Lower lobe of right lung (tissue), 2 donors: ENCODE data around the gene RPGRIP1L. TPM values are rescaled to one million over a fixed set of nuclear protein-coding genes. Genes with fewer than 3 reads are reported as not detected.

Experiments used
- ATAC-seq, 2 donors: fragments of 200-7000 bp; cut with Tn5 transposase; one replicate each; pipeline ENCODE4 v1.9.1; 2020 to 2022; ENCODE audit warnings: mild to moderate bottlenecking in 2 of 2, moderate library complexity in 2 of 2
- DNase-seq: peaks from one replicate; pipeline ENCODE4 v3.0.0-alpha.2; 2020
- H3K27ac ChIP-seq: fragments of 200-600 bp; one replicate; pipeline ENCODE4 v1.8.0; 2022
- H3K27me3 ChIP-seq: fragments of 200-600 bp; one replicate; pipeline ENCODE4 v1.8.0; 2022; ENCODE audit warnings: low read depth
- H3K36me3 ChIP-seq: fragments of 200-600 bp; one replicate; pipeline ENCODE4 v1.8.0; 2022; ENCODE audit warnings: mild to moderate bottlenecking
- H3K4me1 ChIP-seq: fragments of 200-600 bp; one replicate; pipeline ENCODE4 v1.8.0; 2022
- H3K4me3 ChIP-seq: fragments of 200-600 bp; one replicate; pipeline ENCODE4 v1.8.0; 2022; ENCODE audit warnings: mild to moderate bottlenecking
- H3K9me3 ChIP-seq: fragments of 200-600 bp; one replicate; pipeline ENCODE4 v1.8.0; 2022
- CTCF ChIP-seq: fragments of 200-600 bp; IDR thresholded peaks from one replicate; pipeline ENCODE4 v1.8.0; 2022; ENCODE audit warnings: antibody characterized with exemption, mild to moderate bottlenecking
- intact Hi-C: fragments of 100-400 bp; cut with DNase I; formaldehyde crosslinking; loops from one replicate; pipeline ENCODE4 v1.11.0; 2022
- total RNA-seq: library from RNA; stranded (reverse); fragmentation: NEBNext Ultra II Directional; extraction: Animal tissue kit (Norgen Biotek cat#: 25700); gene quantifications from one replicate; pipeline ENCODE4 v1.2.1, GENCODE V29; 2021
- donor health status: DM: no; HTN: yes; CAD: no; lungs with severe emphysema.

The RPGRIP1L gene
- total RNA-seq, 1 donor from 2014 or later = 6.6 TPM

GRCh38 chr16:53600616-53601015 is 103.0 kb downstream of the RPGRIP1L start:
- H3K27ac ChIP-seq = no peak overlapping the region
- H3K4me3 ChIP-seq = no peak overlapping the region
- no peaks in the 10 kb centered on the region for H3K36me3 ChIP-seq
- no peaks in the 10 kb centered on the region for H3K27me3 ChIP-seq
- no peak for TF ChIP-seq CTCF
- DNase-seq (no peak), ATAC-seq (no peak)
- H3K9me3 ChIP-seq = no peaks in the 10 kb centered on the region
- intact Hi-C loops = no loop called here
- no peaks in the 10 kb centered on the region for H3K4me1 ChIP-seq

GRCh38 chr16:53600126-53600525 is 103.5 kb downstream of the RPGRIP1L start:
- no peak for TF ChIP-seq CTCF

GRCh38 chr16:53599548-53599947 is 104.1 kb downstream of the RPGRIP1L start:
- no peaks in the 10 kb centered on the region for H3K27me3 ChIP-seq
- no peak overlapping the region for H3K27ac ChIP-seq
- H3K4me1 ChIP-seq = no peaks in the 10 kb centered on the region
- no peak for ATAC-seq
- no peak for TF ChIP-seq CTCF
- H3K36me3 ChIP-seq = no peaks in the 10 kb centered on the region
- no peak for DNase-seq
- no peaks in the 10 kb centered on the region for H3K9me3 ChIP-seq
- no peak overlapping the region for H3K4me3 ChIP-seq
- intact Hi-C loops = no loop called here

More at GRCh38 chr16:53600126-53600525, 103.5 kb downstream of the RPGRIP1L start:
- Histone ChIP-seq H3K9me3 (no peaks in the 10 kb centered on the region), H3K36me3 (no peaks in the 10 kb centered on the region), H3K27me3 (no peaks in the 10 kb centered on the region), H3K4me3 (no peak overlapping the region), H3K27ac (no peak overlapping the region), H3K4me1 (no peaks in the 10 kb centered on the region)
- intact Hi-C loops = no loop called here
- ATAC-seq = no peak
- DNase-seq = no peak

GRCh38 chr16:53598511-53599275 is 105.0 kb downstream of the RPGRIP1L start:
- DNase-seq = no peak
- Histone ChIP-seq H3K9me3 (no peaks in the 10 kb centered on the region), H3K4me3 (no peak overlapping the region), H3K27me3 (no peaks in the 10 kb centered on the region), H3K27ac (no peak overlapping the region), H3K36me3 (no peaks in the 10 kb centered on the region), H3K4me1 (no peaks in the 10 kb centered on the region)
- ATAC-seq = no peak
- no peak for TF ChIP-seq CTCF
- intact Hi-C loops = no loop called here

- no peak overlapping the region for H3K27ac ChIP-seq
- H3K9me3 ChIP-seq = no peaks in the 10 kb centered on the region
- no peaks in the 10 kb centered on the region for H3K4me1 ChIP-seq
- no peak for TF ChIP-seq CTCF
- intact Hi-C loops = no loop called here
- no peak overlapping the region for H3K4me3 ChIP-seq
- H3K27me3 ChIP-seq = no peaks in the 10 kb centered on the region
- H3K36me3 ChIP-seq = no peaks in the 10 kb centered on the region
- ATAC-seq (no peak), DNase-seq (no peak)
Measured at GRCh38 chr16:53597776-53598175, 105.9 kb downstream of the RPGRIP1L start.
